Keratinocyte (primary cell): ENCODE measurements around the gene ZDHHC22. TPM values are rescaled to one million over a fixed set of nuclear protein-coding genes. Genes with fewer than 3 reads are reported as not detected.

Source experiments
- DNase-seq: peaks from one replicate; pipeline ENCODE4 v3.0.0-alpha.2; 2011; ENCODE audit warnings: low read depth, missing footprints, low spot score
- FAIRE-seq: peaks from 2 replicates; lab custom pipeline; 2011; peaks lifted over from hg19 to GRCh38; lab: Jason Lieb, UNC
- H2AFZ ChIP-seq: 2 replicates; pipeline ENCODE4 v1.6.0; 2012; ENCODE audit warnings: low read length, control low read depth, inconsistent platforms; ENCODE audit not compliant: control insufficient read depth
- H3K27ac ChIP-seq: 2 replicates; pipeline ENCODE4 v1.5.1; 2011; ENCODE audit warnings: low read length; ENCODE audit not compliant: control insufficient read depth, insufficient read depth
- H3K27me3 ChIP-seq: 3 replicates; pipeline ENCODE4 v1.6.0; 2011; ENCODE audit warnings: low read length; ENCODE audit not compliant: control insufficient read depth, insufficient read depth; ENCODE audit errors: extremely low read depth
- H3K36me3 ChIP-seq, 2 experiments: 2 replicates in 1 of 2; 3 replicates in 1 of 2; pipeline ENCODE4 v1.5.1; 2011; ENCODE audit warnings: low read length in 2 of 2, mild to moderate bottlenecking in 1 of 2; ENCODE audit not compliant: control insufficient read depth in 2 of 2, insufficient read depth in 2 of 2; ENCODE audit errors: extremely low read depth in 1 of 2
- H3K4me1 ChIP-seq: 3 replicates; pipeline ENCODE4 v1.5.1; 2011; ENCODE audit warnings: low read length; ENCODE audit not compliant: control insufficient read depth, insufficient read depth; ENCODE audit errors: extremely low read depth
- H3K4me2 ChIP-seq: 3 replicates; pipeline ENCODE4 v1.6.0; 2011; ENCODE audit warnings: low read depth, low read length; ENCODE audit not compliant: control insufficient read depth, insufficient read depth; ENCODE audit errors: extremely low read depth
- H3K4me3 ChIP-seq, 3 experiments: fragments of 200-600 bp in 1 of 3; sonication (generic) in 1 of 3; 2 replicates in 2 of 3; 3 replicates in 1 of 3; pipeline ENCODE4 v1.5.1; 2011 to 2016; ENCODE audit warnings: low read length in 3 of 3, mild to moderate bottlenecking in 3 of 3, control low read depth in 2 of 3, inconsistent platforms in 1 of 3, low read depth in 1 of 3, mixed read lengths in 1 of 3, mixed run types in 1 of 3, moderate library complexity in 1 of 3; ENCODE audit not compliant: control insufficient read depth in 2 of 3, insufficient read depth in 2 of 3; ENCODE audit errors: extremely low read depth in 1 of 3
- H3K79me2 ChIP-seq: 2 replicates; pipeline ENCODE4 v1.6.0; 2012; ENCODE audit warnings: low read length; ENCODE audit not compliant: control insufficient read depth, insufficient read depth
- H3K9ac ChIP-seq: 3 replicates; pipeline ENCODE4 v1.6.0; 2011; ENCODE audit warnings: low read length; ENCODE audit not compliant: control insufficient read depth, insufficient read depth; ENCODE audit errors: extremely low read depth
- H3K9me1 ChIP-seq: 3 replicates; pipeline ENCODE4 v1.6.0; 2011; ENCODE audit warnings: low read length; ENCODE audit not compliant: control insufficient read depth, insufficient read depth; ENCODE audit errors: extremely low read depth
- H3K9me3 ChIP-seq: 2 replicates; pipeline ENCODE4 v1.5.1; 2012; ENCODE audit warnings: low read depth, low read length; ENCODE audit not compliant: control insufficient read depth
- H4K20me1 ChIP-seq: 3 replicates; pipeline ENCODE4 v1.6.0; 2011; ENCODE audit warnings: low read length; ENCODE audit not compliant: control insufficient read depth, insufficient read depth; ENCODE audit errors: extremely low read depth
- EZH2 ChIP-seq: IDR thresholded peaks from one replicate; pipeline ENCODE4 v1.6.1; 2012; ENCODE audit warnings: inconsistent platforms, mild to moderate bottlenecking, low read length, moderate library complexity
- dilution Hi-C: fragments of 300-500 bp; cut with MboI; formaldehyde crosslinking; loops from one replicate; pipeline ENCODE4 v1.7.0; 2020; ENCODE audit warnings: low sequenced_read_pairs; ENCODE audit not compliant: extremely low pct_ligation_motif_present
- polyA plus RNA-seq, 5 experiments: library from polyadenylated mRNA; depleted of rRNA in 3 of 5; stranded (reverse) in 3 of 5; stranded (forward) in 1 of 5; unstranded in 1 of 5; fragments of >200 nt; gene quantifications; 1 replicate in 1 of 5; 2 replicates in 3 of 5; 3 replicates in 1 of 5; pipeline versions ENCODE4 v1.2.1 to v1.2.3, GENCODE V29; 2011 to 2012; ENCODE audit warnings: missing spikeins in 2 of 5, low read depth in 1 of 5, low replicate concordance in 1 of 5
- TF ChIP-seq, protein P1 (sequence below), 3 experiments: IDR thresholded peaks in 1 of 3; conservative IDR thresholded peaks in 1 of 3; optimal IDR thresholded peaks in 1 of 3; 2 replicates in 2 of 3; 3 replicates in 1 of 3; pipeline versions ENCODE3 to v1.5.1; 2011; ENCODE audit warnings: low read length in 3 of 3, mild to moderate bottlenecking in 3 of 3, moderate library complexity in 2 of 3, control low read depth in 1 of 3, inconsistent platforms in 1 of 3; ENCODE audit not compliant: insufficient read depth in 2 of 3; ENCODE audit errors: extremely low read depth in 1 of 3

ZDHHC22 gene
- polyA plus RNA-seq, 1 donor (not counting 4 experiments of a cell fraction or from before 2014, with no cell fraction given) = not detected

DNA sequence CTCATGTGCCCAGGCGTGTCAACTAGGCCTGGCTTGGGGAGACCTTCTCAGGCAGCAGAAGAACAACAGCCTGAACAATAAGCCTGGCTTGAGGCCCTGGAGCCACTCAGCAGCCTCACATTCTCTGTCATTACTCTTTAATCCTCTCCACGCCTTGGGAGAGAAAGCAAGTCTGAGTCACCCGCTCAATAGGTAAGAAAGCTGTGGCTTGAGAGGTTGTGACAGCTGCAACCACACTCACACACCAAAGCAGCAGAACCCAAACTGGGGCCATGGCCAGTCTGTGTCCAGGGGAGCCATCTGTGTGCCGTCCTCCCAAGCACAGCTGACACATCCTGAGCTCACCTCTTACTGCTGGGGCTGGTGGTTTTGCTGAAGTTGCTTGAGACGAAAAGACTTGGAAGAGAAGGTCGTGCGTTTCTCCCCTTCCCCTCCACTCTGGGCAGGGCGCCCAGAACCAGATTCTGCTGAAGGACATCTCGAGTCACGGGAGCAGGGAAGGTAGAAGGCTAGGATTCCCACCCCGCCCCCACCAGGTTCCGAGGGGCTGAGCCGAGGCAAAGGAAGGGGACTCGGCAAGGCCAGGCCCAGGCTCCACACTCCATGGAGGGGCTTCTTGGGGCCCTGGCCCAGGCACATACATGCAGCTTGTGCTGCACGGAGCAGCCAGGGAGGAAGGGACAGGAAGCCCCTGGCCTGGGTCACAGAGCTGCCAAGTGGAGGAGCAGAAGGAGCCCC, 45.5 kb upstream of the ZDHHC22 start:
- DNase-seq (peak; percentile 13), FAIRE-seq (no peak)
- TF ChIP-seq, protein P1, sequence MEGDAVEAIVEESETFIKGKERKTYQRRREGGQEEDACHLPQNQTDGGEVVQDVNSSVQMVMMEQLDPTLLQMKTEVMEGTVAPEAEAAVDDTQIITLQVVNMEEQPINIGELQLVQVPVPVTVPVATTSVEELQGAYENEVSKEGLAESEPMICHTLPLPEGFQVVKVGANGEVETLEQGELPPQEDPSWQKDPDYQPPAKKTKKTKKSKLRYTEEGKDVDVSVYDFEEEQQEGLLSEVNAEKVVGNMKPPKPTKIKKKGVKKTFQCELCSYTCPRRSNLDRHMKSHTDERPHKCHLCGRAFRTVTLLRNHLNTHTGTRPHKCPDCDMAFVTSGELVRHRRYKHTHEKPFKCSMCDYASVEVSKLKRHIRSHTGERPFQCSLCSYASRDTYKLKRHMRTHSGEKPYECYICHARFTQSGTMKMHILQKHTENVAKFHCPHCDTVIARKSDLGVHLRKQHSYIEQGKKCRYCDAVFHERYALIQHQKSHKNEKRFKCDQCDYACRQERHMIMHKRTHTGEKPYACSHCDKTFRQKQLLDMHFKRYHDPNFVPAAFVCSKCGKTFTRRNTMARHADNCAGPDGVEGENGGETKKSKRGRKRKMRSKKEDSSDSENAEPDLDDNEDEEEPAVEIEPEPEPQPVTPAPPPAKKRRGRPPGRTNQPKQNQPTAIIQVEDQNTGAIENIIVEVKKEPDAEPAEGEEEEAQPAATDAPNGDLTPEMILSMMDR (optimal IDR thresholded peaks at IDR 0.05 in 1 of 3, IDR thresholded peaks at IDR 0.05 in 1 of 3, conservative IDR thresholded peaks at IDR 0.05 in 1 of 3; ENCODE audit: extremely low read depth in 1 of 3, insufficient read depth in 2 of 3, low read length in 3 of 3) = no peak
- dilution Hi-C loops = no loop called here
- no peaks in the 10 kb centered on the region for H3K79me2 ChIP-seq
- H3K36me3 ChIP-seq = no peaks in the 10 kb centered on the region
- H3K4me3 ChIP-seq = no peak overlapping the region
- peaks cover 11% of the 10 kb centered on the region for H3K4me1 ChIP-seq
- no peaks in the 10 kb centered on the region for H3K9me1 ChIP-seq
- no peak overlapping the region for H3K9ac ChIP-seq
- H4K20me1 ChIP-seq = no peaks in the 10 kb centered on the region
- H2AFZ ChIP-seq = no peak overlapping the region
- no peak overlapping the region for H3K4me2 ChIP-seq
- H3K27me3 ChIP-seq = peaks cover 4% of the 10 kb centered on the region
- H3K9me3 ChIP-seq = no peaks in the 10 kb centered on the region
- no peak overlapping the region for H3K27ac ChIP-seq

- Histone ChIP-seq H3K4me3 (no peak overlapping the region), H3K9me3 (no peaks in the 10 kb centered on the region), H3K79me2 (no peaks in the 10 kb centered on the region), H3K27ac (no peak overlapping the region), H4K20me1 (no peaks in the 10 kb centered on the region), H3K9me1 (no peaks in the 10 kb centered on the region), H2AFZ (no peak overlapping the region), H3K27me3 (peaks cover 4% of the 10 kb centered on the region), H3K4me1 (peaks cover 11% of the 10 kb centered on the region), H3K36me3 (no peaks in the 10 kb centered on the region), H3K4me2 (peak overlapping the region; percentile 22), H3K9ac (no peak overlapping the region)
- DNase-seq = no peak
- no peak for FAIRE-seq
- TF ChIP-seq, protein P1 (optimal IDR thresholded peaks at IDR 0.05 in 1 of 3, IDR thresholded peaks at IDR 0.05 in 1 of 3, conservative IDR thresholded peaks at IDR 0.05 in 1 of 3; ENCODE audit: extremely low read depth in 1 of 3, insufficient read depth in 2 of 3, low read length in 3 of 3) = no peak
- TF ChIP-seq EZH2 = no peak
- dilution Hi-C loops = no loop called here
These were observed 43.5 kb upstream of the ZDHHC22 start for GRCh38 chr14:77185093-77185465.
